A673 (cell line): ENCODE data around the gene CUX1.

Source experiments
- EZH2 ChIP-seq: fragments of 200-600 bp; sonication (generic); IDR thresholded peaks from 2 replicates; pipeline ENCODE4 v1.6.1; 2017; ENCODE audit warnings: borderline replicate concordance, low read depth, mild to moderate bottlenecking, mixed read lengths, antibody characterized with exemption, low read length; ENCODE audit not compliant: poor library complexity, severe bottlenecking
- TF ChIP-seq, protein P1 (sequence below): fragments of 300-800, 200-600 bp; sonication (generic); conservative IDR thresholded peaks from 2 replicates; pipeline ENCODE4 v1.5.1; 2017; ENCODE audit warnings: low read depth, mild to moderate bottlenecking, antibody characterized with exemption, low read length, moderate library complexity, mixed read lengths

DNA sequence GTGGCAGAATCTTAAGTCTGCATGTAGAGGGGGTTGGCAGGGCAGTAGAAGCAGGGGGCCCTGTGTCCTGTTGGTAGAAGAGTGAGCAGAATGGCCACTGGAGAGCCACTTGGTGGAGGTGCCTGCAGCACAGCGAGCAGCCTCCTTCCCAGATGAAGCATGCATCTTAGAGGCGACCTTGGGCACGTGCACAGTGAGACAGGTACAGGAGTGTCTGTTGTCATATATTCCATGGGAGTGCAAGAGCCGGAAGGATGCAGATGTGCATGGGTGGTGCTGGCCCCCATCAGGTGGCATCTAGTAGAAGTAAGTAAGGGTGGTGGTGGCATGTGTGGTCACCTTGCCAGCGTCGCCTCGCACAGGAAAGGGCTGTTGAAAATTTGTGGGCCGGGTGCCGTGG lies 53.9 kb downstream of the CUX1 start:
- TF ChIP-seq, protein P1, sequence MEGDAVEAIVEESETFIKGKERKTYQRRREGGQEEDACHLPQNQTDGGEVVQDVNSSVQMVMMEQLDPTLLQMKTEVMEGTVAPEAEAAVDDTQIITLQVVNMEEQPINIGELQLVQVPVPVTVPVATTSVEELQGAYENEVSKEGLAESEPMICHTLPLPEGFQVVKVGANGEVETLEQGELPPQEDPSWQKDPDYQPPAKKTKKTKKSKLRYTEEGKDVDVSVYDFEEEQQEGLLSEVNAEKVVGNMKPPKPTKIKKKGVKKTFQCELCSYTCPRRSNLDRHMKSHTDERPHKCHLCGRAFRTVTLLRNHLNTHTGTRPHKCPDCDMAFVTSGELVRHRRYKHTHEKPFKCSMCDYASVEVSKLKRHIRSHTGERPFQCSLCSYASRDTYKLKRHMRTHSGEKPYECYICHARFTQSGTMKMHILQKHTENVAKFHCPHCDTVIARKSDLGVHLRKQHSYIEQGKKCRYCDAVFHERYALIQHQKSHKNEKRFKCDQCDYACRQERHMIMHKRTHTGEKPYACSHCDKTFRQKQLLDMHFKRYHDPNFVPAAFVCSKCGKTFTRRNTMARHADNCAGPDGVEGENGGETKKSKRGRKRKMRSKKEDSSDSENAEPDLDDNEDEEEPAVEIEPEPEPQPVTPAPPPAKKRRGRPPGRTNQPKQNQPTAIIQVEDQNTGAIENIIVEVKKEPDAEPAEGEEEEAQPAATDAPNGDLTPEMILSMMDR, result no peak
- no peak for TF ChIP-seq EZH2
